Measurements from ENCODE around the gene SART1.

The SART1 gene

GRCh38 chr11:66020212-66020611 lies 58.7 kb downstream of the SART1 start:
- TF ChIP-seq CTCF (IDR thresholded peaks at IDR 0.05), result no peak

GRCh38 chr11:66020618-66021357 lies 59.3 kb downstream of the SART1 start:
- no peak for TF ChIP-seq CTCF (IDR thresholded peaks at IDR 0.05)

- TF ChIP-seq CTCF (IDR thresholded peaks at IDR 0.05), result peak; percentile 99
Measured at GRCh38 chr11:66022401-66023185, 61.1 kb downstream of the SART1 start.

- TF ChIP-seq CTCF (IDR thresholded peaks at IDR 0.05), result no peak
Measured at GRCh38 chr11:66026017-66026529, 64.5 kb downstream of the SART1 start, which contains the start of gene CATSPER1. CATSPER1 (minus strand) TSS chr11:66026479; CDS start chr11:66026379, 100 bp downstream.
